ENCODE results near the gene PPP1R12B.
"Not testable (repeated sequence)": the region's sequence is repeated elsewhere in the genome, so short reads cannot be mapped to it uniquely, and the experiment has no call there.

The PPP1R12B gene

DNA sequence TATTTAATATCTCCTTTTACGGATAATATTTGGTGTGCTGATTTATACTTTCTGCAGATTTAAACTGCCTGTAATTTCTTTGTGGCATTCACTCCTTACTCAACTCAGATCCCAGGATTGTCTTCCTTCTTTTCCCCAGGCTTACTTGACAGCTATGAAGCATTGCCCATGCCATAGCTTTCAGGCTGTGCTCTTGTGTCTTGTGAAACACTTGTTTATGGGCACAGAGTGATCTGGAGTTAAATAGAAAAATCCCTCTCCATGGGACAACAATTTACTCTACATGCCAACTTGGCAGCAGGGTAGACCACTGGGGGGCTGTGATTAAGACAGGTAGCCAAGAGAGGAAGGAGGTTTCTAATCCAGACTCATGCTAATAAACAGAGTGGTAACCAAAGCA, 57.4 kb downstream of the PPP1R12B start:
- no peak for DNase-seq

GRCh38 chr1:202406896-202407295, 58.4 kb downstream of the PPP1R12B start:
- not testable (repeated sequence) for DNase-seq

DNA sequence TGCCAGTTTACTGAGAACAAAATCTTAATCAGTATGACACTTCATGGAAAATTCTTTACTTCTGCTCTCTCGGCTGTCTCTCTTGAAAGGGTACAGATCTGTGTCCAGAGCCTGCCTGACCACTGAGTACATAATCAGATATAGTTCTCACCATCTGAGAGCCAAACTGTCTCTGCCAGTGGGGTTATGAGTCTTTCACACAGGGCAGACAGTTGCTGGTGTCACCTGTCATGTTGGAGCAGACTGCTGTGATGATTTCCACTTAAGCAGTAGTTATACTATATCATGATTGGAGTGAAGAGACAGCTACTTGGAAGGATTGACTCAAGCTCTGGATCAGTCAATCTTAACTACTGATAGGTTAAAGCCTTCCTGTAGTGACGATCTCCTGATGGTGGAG, 58.9 kb downstream of the PPP1R12B start:
- DNase-seq = not testable (repeated sequence)

GRCh38 chr1:202410251-202410650, 61.8 kb downstream of the PPP1R12B start:
- DNase-seq = not testable (repeated sequence)

DNA sequence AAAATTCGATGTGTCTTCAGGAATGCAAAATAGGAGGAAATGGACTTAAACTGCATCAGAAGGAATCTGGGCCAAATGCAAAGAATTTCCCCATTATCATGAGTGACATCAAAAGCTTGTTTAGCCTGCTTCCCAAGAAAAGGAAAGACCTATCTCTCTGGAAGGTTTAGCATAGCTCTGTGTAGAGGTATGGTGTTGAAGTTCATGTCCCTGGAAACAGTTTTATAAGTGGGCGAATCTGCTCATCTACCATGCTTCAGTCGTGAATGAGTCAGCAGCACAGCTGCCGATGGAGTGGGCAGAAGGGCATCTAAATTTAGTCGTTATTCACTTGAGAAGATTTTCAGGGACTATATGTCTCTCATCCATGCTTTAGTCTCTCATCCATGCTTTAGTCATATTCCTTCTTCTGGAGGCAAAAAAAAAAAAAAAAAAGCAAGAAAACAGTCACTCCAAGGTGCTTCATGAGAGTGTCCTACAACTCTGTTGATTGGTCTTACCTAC, 62.4 kb downstream of the PPP1R12B start:
- DNase-seq = not testable (repeated sequence)

DNA sequence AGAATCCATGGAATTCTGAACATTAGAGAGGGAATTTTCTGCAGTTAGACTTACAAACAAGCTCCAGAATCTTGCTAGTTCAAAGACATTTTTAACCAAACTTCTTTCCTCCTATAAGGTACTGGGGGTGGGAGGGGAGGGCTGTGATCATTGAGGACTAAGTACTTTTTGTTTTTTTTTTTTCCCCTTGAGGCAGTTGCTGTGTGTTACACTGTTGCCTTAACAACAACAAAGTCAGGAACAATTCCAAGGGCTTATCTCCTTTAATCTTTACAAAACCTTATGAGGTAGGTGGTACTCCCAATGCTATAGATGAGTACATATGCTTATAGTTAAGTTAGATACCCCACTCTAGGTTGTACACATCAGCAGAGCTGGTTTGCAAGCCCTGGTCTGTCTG, 62.9 kb downstream of the PPP1R12B start:
- no peak for DNase-seq

GRCh38 chr1:202412421-202412820, 63.9 kb downstream of the PPP1R12B start:
- not testable (repeated sequence) for DNase-seq

DNA sequence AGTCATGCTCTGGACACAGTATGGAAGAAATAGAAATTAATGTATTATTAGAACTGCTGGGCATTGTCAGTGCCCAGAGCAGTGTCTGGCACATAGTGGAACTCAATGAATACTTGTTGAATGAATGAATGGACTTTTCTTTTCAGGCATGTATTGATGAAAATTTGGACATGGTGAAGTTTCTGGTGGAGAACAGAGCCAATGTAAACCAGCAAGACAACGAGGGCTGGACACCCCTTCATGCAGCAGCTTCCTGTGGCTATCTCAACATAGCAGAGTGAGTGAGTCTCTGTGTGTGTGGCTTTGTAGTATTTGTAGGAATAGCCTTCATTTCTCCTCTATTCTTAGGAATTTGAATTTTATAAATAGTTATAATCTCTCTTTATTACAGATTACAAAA, 68.1 kb downstream of the PPP1R12B start:
- DNase-seq = no peak

GRCh38 chr1:202417141-202417540, 68.6 kb downstream of the PPP1R12B start:
- not testable (repeated sequence) for DNase-seq

DNA sequence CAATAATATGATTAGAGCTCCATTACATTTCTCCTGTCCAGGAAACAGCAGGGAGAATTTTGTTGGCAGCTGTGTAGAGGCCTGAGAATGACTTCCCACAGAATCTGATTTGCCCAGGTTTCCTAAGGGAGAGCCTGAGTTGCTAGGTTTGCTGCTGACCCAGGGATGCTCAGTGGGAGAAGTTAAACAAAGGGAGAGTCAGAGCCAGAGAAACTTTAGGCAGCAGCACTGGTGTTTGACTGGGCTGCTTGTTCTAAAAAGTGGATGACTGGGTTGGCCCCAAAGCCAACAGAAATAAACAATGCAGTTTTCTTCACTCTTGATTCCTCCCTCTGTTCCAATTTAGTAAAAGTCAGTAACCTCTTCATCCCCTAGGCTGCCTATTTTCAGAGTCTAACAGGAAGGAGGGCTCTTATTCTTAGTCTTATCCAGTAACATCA, 69.3 kb downstream of the PPP1R12B start:
- not testable (repeated sequence) for DNase-seq

- not testable (repeated sequence) for DNase-seq
Observed at GRCh38 chr1:202419731-202420130, 71.2 kb downstream of the PPP1R12B start.

- DNase-seq = not testable (repeated sequence)
Observed at GRCh38 chr1:202420422-202421094, 72.1 kb downstream of the PPP1R12B start.

DNA sequence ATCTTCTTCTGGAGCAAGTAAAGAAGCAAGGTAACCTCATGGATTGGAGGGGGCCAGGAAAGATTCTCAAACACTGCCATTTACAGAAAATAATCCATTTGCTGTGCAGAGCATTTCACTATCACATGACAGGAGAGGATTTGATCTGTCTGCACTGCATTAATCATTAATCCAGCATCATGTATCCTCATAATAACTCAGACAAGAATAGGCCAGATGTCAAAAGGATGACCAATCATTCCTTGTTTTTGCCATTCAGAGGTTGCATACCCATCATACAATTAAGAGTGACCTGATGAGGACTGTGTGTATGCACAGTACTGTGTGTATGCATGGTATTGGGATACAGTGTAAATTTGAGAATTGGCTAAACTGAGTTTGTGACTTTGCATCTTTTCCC, 74.2 kb downstream of the PPP1R12B start:
- DNase-seq = not testable (repeated sequence)

DNA sequence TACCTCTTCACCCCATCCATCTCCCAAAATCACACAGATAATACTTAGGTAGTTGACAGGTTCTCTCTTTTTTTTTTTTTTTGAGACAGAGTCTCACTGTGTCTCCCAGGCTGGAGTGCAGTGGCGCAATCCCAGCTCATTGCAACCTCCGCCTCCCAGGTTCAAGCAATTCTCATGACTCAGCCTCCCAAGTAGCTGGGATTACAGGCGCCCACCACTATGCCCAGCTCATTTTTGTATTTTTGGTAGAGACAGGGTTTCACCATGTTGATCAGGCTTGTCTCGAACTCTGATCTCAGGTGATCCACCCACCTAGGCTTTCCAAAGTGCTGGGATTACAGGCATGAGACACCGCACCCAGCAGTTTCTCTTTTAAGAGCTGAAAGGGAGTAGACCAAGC, 75.8 kb downstream of the PPP1R12B start:
- not testable (repeated sequence) for DNase-seq

- DNase-seq = not testable (repeated sequence)
Observed at GRCh38 chr1:202430111-202430510, 81.6 kb downstream of the PPP1R12B start.

DNA sequence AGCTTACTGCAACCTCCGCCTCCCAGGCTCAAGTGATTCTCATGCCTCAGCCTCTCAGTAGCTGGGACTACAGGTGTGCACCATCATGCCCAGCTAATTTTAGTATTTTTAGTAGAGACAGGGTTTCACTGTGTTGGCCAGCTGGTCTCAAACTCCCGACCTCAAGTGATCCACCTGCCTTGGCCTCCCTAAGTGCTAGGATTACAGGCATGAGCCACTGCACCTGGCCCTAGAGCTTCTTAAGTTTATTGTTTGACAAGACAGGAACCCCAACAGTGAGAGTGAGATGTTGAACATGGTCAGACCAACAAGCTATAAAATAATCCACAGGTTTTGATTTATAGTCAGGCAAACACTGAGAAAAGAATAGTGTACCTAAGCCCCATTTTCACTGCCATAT, 83.8 kb downstream of the PPP1R12B start:
- DNase-seq = not testable (repeated sequence)

DNA sequence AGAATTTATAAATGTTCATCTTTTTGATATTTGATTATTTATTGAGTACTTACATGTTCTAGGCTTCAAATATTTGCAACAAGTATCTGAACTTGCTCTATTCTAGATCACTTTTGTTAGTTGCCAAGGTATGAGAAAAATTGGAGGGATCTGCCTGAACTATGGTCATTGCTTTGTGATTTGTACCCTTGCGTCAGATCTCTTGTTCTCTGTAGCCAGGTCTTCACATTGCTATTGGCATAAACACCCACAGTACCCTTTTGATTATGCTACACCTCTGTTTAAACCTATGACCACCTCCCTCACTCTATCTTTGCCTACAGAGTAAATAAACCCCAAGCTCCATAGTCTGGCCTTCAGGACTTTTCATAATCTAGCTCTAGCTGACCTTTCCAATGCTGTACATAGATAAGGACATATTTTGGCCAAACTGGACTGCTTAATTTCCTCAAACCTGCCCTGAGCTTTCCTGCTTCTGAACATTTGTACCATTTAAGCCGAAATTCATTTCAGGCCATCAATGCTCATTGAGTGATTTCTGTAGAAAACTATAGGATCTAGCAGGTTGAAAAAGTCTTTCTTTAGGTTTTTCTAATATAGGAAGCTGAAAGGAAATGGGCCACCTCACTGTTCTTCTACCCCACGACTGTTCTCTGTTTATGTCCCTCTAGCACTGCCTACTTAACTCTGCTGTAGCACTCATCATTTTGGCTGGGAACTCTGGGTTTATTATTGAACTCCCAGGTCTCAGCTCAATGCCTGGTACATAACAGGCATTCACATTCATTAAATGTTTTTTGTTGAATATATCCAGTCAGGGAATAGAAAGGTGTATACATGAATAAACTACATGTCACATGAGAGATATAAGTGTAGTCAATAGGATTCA, 84.9 kb downstream of the PPP1R12B start:
- DNase-seq = no peak

DNA sequence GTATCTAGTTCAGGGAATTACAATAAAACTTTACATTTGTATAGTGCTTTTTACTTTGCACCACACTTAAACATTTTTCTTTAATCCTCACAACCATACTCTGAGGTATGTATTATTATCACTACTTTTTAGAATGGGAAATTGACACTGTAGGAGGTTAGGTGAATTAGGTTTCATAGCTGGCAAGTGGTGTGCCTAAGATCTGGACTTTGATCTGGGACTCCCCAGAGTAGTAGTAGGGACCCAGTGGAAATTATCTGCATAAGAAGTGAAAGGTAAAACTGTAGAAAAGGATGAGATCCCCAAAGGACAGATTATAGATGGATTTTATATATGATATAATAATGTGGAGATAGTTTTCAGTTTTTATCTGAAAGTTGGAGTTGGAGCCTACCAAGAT, 85.6 kb downstream of the PPP1R12B start:
- no peak for DNase-seq

DNA sequence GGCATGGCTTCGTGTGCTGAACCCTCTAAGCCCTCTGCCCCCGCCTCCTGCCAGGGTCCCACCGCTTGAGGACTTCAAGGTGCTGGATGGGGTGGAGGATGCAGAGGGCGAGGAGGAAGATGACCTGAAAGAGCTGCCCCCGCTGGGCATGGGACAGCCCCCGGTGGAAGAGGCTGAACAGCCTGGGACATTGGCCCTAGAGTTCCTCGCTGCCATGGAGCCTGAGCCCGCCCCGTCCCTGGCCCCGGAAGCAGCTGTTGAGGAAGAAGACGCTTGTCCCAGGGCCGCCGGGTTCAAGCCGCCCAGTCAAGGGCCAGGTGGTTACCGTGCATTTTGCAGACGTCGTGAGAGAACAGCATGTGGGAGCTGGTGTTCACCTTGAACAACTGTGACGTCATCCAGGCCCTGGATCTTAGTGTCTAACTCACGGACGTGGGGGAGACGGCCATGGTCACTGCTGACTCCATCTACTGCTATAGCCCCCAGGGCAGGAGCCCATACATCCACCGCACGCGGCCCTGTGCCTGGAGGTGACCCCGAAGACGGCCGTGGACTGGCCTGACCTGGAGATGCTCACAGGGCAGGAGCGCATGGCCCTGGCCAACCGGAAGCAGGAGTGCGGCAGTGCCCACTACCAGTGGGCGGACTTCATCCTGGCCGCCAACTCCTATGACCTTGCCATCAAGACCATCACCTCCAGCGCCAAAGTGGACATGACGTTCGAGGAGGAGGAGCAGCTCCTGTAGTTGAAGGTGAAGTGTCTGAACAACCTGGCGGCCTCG, 90.1 kb downstream of the PPP1R12B start:
- DNase-seq = no peak

DNA sequence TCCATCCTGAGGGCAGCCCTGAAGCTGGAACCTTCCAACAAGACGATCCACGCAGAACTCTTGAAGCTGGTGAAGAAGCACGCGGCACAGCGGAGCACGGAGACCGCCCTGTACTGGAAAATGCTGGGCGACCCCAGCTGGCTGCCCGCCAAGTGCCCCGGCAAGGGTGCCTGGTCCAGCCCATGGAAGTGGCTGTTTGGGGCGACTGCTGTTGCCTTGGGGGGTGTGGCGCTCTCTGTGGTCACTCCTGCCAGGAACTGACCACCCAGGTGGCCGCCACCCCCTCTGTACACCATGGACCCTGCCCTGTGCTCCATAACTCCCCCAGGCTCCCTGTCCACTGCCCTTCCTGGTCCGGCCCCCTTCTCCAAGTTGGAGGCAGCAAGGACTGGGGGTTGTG, 90.8 kb downstream of the PPP1R12B start:
- DNase-seq = no peak

DNA sequence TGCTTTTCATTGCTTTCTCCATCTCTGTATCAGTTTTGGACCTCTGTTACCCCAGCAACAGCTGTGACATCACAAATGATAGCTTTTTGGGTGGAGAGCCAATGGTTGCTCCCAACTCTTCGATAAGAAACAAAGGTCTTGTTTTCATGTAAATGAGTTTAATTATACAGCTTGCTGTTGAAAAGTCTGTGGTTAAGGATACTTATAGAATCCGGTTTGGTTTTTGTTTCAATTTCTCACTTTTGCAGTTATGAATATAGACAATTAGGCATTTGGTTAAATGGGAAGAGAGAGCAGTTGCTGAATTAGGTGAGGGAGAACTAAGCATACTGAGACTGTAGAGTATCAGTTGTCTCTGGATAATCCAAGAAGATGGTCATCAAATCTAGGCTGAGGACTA, 99.6 kb downstream of the PPP1R12B start:
- not testable (repeated sequence) for DNase-seq

DNA sequence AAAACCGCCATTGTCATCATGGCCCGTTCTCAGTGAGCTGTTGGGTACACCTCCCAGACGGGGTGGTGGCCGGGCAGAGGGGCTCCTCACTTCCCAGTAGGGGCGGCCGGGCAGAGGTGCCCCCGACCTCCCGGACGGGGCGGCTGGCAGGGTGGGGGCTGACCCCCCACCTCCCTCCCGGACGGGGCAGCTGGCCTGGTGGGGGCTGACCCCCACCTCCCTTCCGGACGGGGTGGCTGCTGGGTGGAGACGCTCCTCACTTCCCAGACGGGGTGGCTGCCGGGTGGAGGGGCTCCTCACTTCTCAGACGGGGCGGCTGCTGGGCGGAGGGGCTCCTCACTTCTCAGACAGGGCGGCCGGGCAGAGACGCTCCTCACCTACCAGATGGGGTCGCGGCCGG, 103.1 kb downstream of the PPP1R12B start:
- not testable (repeated sequence) for DNase-seq

DNA sequence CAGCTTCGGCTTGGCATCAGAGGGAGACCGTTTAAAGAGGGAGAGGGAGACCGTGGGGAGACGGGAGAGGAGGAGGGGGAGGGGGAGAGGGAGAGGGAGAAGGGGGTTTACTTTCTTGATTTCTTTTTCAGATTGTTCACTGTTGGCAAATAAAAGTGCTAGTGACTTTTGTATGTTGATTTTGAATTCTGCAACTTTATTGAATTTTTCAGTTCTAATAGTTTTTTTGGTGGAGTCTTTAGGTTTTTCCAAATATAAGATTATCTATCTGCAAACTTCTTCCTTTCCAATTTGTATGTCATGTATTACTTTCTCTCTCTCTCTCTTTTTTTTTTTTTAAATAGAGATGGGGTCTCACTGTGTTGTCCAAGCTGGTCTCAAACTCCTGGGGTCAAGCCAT, 104.0 kb downstream of the PPP1R12B start:
- no peak for DNase-seq

Data from NCI-H1105 (cell line).